ENCODE data around the gene SLC24A1. TPM values are rescaled to one million over a fixed set of nuclear protein-coding genes. Genes with fewer than 3 reads are reported as not detected.

The SLC24A1 gene
- 5.8 TPM for polyA plus RNA-seq (2012; ENCODE audit: insufficient read depth, insufficient read length)

DNA sequence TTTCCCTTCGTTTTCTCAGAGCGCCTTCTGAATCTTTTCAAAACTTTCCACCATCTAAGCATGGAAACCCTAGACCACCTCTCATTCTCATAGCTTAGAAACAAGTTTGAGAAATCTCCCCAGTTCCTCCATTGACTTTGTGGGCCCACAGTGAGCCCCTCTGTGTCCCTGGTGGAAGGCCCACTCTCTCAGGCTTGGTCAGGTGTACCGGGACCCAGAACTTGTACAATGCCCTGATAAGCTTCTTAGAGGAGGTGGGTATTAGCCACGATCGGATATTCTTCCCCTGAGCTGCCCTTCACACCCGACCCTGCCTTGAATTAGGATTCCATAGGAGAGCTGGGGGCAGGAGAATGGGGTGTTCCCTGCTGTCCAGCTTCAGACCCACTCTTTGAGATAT, at the start of gene SLC24A1:
SLC24A1 (plus strand) TSS at position 301 of the 400 bp plus-strand sequence. CDS start 2,143 bp downstream, outside the sequence.
- no peak for DNase-seq (ENCODE audit: low read depth, low spot score)
- no peak within 1 kb of the TSS for H3K4me3 ChIP-seq (ENCODE audit: low read length)

DNA sequence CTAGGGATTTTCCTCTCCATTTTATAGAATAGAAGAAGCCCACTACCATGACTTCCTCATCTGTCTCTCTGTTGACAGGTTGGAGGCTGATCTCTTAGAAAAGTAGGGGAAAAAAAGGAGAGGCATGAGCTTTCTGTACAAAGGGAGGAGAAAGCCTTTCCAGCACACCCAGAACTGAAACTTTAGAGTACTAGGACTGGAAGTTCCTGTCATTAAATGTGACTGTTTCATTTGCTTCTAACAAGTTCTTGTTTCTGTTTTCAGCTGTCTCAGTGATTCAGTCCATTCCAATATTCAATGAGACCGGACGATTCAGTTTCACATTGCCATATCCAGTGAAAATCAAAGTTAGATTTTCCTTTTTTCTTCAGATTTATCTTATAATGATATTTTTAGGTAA, 49.8 kb upstream of the SLC24A1 start:
- no peak for DNase-seq (ENCODE audit: low read depth, low spot score)
- H3K4me3 ChIP-seq (ENCODE audit: low read length), result no peak overlapping the region

DNA sequence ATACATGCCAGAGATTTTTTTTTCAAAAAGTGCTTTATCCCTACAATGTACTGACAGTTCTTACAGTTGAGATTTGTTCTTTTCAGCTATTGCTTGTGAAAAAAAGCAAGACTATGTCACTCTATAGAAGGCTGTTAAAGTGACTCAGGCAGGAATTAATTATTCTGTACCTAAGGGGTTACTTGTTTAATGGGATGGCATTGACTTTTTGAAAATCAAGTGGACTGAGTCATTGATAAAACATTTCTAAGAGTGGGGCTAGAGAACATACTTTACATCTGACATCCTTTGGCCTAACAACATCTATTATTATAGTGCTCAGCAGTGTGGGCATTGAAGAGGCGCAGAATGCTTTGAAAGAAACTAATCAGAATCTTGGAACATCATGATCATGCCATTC, 45.1 kb upstream of the SLC24A1 start:
- DNase-seq (ENCODE audit: low read depth, low spot score), result no peak
- no peak overlapping the region for H3K4me3 ChIP-seq (ENCODE audit: low read length)

DNA sequence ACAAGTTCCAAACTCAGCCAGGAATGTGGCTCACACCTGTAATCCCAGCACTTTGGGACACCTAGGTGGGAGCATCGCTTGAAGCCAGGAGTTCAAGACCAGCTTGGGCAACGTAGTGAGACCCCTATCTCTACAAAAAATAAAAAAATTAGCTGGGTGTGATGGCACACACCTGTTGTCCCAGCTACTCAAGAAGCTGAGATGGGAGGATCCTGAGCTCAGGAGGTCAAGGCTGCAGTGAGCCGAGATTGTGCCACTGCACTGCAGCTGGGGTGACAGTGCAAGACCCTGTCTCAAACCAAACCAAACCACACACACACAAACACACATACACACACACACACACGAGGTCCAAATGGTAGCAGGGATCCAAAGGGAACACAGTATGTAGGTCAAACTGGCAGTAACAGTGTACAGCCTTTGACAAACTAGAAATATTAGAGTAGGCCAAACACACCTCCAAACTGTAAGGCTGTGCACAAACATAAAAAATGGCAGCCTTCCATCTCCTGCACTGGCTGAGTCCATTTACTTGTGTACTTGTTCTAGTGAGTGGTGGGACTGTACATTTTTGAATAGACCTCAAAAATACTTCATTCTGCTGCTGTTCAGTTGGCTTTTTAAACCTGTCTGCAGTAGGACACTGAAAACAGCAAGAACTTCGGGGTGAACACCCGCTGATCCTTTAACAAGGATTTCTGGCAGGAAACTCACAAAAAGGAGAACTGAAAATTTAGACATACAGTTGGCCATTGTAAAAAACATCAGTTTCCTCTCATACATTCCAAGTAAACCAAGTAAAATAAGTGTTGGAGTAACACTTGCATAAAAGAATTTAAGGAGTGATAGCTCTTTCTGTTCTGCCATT, 44.4 kb upstream of the SLC24A1 start:
- DNase-seq (ENCODE audit: low read depth, low spot score), result no peak

DNA sequence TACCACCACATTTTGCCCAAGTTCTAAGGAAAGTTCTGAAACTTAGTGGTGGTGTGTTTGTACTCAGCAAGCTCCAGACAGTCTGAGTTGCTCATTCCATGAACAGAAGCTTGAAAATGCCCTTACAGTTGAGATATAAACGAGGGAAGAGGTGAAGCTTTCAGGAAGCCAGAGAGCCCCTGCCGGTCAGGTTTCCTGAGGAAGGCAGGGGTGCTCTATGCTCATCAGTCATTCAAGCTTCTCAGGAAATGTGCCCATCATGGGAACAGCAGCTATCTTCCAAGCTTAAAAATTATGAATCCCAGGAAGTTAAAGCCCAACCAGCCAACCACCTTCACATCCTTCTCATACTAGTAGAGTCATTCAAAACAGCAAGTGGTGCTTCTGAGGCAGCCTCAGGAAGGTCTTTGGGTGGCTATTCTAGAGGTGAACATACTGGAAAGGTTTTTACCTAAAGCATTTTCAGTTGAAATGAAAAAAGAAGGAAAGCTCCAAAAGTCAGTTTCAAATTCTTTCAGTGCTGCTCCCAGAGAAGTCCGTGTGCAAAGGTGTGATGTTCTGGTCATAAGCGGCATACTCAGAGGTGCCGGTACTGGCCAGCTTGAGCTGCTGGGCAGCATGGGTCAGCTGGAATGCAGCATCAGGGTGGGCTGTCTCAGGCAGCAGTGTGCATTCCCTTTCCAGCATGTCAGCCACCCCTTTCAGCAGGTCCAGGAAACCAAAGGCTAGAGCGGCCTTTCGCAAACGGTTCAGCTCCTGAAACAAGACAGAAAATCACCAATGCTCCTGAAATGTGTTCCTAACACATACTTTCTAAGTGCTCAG, 42.6 kb upstream of the SLC24A1 start:
- DNase-seq (ENCODE audit: low read depth, low spot score), result no peak
- H3K4me3 ChIP-seq (ENCODE audit: low read length), result no peak overlapping the region

More for the DNA sequence above, 44.4 kb upstream of the SLC24A1 start:
- no peak overlapping the region for H3K4me3 ChIP-seq (ENCODE audit: low read length)

DNA sequence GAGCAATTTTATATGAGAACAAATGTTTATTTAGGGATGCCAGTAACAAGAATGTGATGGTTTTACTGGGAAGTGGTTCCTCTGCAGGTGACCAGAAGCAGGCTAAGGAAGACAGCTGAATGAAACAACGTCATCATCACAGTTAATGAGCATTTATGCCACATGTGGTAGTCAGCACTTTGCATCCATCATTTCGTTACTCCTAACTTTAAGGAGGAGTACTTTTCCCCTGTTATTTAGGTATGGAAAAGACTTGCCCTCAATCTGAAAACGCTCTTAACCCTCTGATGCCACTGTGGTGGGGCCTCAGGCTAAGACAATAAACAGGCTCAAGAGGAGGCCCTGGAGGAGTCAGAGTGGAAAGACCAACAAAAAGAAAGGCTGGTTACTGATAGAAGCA, 42.0 kb upstream of the SLC24A1 start:
- H3K4me3 ChIP-seq (ENCODE audit: low read length), result no peak overlapping the region
- no peak for DNase-seq (ENCODE audit: low read depth, low spot score)

DNA sequence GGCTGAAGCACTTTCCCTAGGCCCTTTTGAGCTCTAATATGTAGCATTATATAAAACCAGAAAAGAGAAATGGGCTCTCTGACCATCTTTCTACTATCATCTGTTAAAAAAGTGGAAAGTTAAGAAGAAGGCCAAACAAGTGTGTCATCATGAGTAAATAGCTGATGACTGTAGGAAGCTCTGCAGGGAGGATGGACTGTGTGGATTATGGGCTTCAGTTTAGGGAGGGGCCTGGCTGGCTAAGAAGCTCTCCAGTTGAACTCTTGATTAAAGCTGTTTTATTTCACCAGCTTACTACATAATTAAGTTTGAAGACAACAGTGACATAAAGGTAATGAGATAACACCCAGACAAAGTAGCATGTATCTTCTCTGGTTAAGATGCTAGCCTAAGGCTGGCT, 41.5 kb upstream of the SLC24A1 start:
- no peak overlapping the region for H3K4me3 ChIP-seq (ENCODE audit: low read length)
- no peak for DNase-seq (ENCODE audit: low read depth, low spot score)

DNA sequence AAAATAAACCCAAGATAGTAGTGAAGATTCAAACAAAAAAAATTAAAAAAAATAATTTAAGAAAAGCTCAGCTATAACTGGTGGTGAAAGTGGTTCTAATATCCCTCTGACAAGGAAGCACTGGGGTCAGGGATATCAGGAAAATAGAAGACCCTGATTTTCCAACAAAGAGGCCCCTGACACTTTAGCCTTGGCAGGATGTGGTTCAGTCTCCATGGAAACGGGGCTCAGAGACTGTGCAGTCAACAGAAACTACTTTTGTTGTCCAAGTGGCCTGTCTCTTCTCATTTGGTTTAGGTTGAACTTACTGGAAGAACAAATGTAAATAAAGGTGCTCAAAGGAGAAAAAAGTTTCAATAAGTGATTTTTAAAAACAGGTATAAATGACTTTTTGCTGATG, 38.0 kb upstream of the SLC24A1 start:
- no peak overlapping the region for H3K4me3 ChIP-seq (ENCODE audit: low read length)
- peak; percentile 67 for DNase-seq (ENCODE audit: low read depth, low spot score)

DNA sequence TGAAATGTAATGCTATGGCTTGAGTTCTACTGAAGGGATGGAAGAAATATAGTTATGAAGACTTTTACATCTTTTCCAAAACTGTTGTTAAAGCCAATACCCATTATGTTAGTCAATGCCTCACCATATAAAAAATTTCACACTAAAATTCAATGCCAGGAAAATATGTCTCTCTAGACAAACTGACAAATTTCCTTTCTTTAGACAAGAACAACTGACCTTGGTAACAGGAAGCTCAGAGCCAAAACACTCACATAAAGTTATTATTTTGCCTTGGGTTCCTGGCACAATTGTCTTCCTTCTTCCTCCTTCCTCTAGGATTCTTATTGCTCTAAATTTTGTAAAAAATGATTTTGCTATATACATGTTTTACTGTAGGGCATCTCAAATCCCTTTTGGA, 37.5 kb upstream of the SLC24A1 start:
- no peak for DNase-seq (ENCODE audit: low read depth, low spot score)
- no peak overlapping the region for H3K4me3 ChIP-seq (ENCODE audit: low read length)

DNA sequence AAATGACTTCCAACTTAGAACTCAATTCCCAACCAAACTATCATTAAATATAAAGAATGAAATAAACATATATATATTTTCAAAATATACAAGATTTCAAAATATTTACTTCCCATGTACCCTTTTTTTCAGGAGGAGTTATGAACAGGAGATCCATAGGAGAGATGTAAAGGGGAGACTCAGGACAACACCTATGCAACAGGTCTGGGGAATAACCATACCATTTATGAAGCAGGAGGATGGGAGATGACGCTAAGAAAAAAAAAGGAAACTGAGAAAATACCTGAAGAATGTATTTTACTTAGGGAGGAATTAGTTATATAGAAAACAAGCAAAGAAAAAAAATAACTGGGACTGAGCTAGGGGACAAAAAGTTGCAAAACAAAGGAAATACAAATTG, 34.6 kb upstream of the SLC24A1 start:
- DNase-seq (ENCODE audit: low read depth, low spot score), result no peak
- H3K4me3 ChIP-seq (ENCODE audit: low read length), result no peak overlapping the region

DNA sequence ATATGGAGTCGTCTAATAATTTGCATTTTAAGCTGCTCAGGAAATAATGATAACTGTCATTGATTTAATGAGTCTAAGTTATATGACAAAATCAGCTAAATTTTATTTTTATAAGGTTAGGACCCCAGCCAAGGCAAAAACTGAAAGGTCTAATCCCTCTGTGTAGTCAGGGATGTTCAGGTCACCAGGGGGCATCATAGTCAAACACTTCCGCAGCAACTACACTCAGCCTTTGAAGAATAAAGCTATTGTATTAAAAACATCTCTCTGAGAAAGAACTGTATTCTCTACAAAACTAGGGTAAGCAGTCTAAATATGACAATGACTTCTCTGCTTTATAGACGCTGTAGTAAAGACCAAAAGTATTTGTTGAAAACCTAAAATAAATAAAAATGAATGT, 25.8 kb upstream of the SLC24A1 start:
- no peak overlapping the region for H3K4me3 ChIP-seq (ENCODE audit: low read length)
- no peak for DNase-seq (ENCODE audit: low read depth, low spot score)

DNA sequence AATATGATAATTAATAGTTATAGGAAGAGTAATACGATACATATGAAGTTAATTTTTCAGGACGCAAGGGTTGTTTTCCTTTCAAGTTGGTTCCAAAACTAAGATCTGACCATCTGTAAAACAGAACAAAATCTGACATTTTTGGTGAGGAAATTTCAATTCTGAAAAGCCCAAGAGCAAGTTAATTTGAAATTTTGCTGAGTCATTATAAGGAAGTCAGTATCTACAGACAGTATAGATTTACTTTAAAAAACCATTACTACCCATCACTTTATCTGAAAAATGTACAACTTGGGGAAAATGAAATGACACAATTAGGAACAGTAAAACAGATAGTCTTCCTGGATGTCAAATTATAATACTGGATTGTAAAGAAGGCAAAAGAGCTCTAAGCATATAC, 23.3 kb upstream of the SLC24A1 start:
- DNase-seq (ENCODE audit: low read depth, low spot score), result no peak

DNA sequence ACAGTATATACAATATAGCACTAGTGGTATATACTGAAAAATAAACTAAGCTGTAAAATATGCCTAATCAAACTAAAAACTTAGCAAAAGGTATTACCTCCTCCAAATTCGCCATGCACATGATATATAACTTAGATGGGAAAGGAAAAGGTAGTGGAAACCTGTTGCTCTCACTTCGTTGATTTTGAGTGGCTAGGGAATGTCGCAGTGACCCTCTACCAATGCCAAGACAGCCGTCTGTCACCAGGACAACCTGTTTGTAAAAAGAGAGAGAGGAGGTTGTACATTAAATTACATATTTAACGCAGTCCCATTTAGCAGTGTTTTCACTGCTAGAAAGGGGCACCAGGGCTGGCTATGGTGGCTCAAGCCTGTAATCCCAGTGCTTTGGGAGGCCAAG, 22.1 kb upstream of the SLC24A1 start:
- H3K4me3 ChIP-seq (ENCODE audit: low read length), result no peak overlapping the region
- DNase-seq (ENCODE audit: low read depth, low spot score), result no peak

More for the DNA sequence above, 23.3 kb upstream of the SLC24A1 start:
- H3K4me3 ChIP-seq (ENCODE audit: low read length), result no peak overlapping the region

DNA sequence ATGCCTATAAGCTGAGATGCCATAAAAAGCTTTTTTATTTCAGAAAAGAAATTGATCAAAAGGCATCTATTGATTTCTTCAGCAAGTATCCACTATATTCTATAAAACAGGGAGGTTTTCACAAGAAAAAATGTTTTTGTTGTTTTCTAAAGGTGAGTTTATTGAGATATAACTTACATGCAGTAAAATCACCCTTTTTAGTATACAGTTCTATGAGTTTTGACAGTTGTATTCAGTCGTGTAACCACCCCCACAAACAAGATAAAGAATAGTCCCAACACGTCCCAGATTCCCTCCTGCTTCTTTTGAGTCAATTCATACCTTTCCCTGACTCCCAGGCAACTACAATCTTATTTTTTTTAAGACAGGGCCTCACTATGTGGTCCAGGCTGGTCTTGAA, 18.6 kb upstream of the SLC24A1 start:
- DNase-seq (ENCODE audit: low read depth, low spot score), result no peak
- H3K4me3 ChIP-seq (ENCODE audit: low read length), result no peak overlapping the region

DNA sequence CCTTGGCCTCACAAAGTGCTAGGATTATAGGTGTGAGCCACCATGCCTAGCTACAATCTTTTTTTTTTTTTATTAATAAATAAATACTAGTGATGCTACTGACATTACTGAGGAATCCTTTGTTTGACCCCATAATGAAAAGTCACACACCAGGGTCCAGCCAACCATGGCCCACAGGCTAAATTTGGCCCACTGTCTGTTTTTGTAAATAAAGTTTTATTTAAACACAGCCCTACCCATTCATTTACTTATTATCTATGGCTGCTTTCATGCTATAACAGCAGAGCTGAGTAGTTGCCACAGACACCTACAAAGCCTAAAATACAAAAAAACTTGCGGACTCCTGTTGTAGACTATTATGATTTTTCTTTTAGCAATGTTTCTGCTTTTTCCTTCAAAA, 18.2 kb upstream of the SLC24A1 start:
- H3K4me3 ChIP-seq (ENCODE audit: low read length), result no peak overlapping the region
- DNase-seq (ENCODE audit: low read depth, low spot score), result no peak

DNA sequence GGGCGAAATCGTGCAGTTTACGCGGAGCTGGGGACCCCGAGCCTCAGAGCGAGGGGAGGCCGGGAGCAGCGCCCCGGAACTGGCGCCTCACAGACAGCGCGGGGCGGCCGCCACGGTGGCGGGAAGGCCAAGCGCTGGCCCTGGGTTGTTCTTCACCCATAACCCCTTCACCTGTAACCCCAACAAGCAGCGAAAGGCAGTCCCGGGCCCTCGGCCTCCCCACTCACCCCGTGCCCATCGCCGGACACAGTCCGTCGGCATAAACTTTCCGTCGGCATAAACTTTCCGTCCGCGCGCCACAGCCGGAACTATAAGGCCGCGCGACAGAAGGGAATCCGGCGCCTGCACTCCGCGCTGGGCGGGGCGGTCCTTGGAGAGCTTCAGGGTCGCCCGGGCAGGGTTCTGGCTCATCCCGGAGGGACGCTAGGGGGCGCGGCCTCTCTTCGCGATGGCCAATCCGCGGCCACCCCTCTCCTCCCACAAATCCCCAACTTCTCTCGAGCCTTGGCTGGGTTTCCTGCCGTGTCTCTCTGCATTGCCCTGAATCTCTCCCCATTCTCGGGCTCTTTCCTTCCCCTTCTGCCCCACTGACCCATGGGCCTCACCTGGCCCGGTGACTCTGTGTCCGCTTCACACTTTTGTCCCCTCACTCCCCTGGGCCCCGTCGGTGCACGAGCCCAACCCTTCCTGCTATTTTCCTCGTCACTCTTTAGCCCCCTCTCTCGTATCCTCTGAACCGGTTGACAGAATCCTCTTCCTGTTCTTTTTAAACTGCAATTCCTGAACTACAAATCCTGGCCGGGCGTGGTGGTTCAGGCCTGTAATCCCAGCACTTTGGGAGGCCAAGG, 10.6 kb upstream of the SLC24A1 start, which contains the start of gene INTS14:
INTS14 (minus strand) TSS at position 261 of the 848 bp plus-strand sequence. CDS start 3,751 bp downstream, outside the sequence.
- peak within 1 kb of the TSS; percentile 60 for H3K4me3 ChIP-seq (ENCODE audit: low read length)
- DNase-seq (ENCODE audit: low read depth, low spot score), result peak; percentile 92

DNA sequence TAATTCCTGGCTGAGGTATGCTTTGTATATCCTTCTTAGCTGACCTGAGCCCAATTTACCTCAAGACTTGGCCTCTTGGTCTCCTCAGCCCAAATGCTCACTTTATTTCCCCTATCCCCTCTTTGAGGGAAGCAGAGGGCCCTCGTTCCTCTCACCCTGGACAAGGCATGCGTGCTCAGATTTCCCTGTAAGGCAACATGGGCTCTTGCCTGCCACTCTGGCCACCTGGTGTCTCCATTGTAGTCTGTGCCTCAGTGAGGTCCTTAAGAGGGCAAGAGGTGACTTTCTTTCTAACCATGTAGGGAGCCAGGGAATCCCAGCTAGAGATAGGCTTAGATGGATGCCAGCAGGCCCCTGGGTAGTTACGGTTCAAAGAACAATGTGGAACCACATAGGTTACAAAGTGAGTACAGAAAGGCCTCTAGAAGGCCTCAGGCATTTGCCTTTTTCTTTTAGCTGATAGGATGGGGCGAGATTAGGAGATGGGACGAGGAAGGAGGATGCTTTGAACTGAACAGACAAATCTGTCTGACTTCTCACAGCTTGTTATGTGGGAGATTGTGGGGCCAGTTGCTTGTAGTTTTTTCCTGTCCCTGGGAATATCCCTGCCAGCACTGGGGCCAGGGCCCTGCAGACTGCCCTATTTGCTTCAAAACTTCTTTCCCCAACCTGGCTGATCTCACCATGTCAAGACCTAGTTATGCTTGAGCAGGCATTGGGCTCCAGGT, 9.7 kb upstream of the SLC24A1 start:
- no peak for DNase-seq (ENCODE audit: low read depth, low spot score)
- peak overlapping the region; percentile 60 for H3K4me3 ChIP-seq (ENCODE audit: low read length)

DNA sequence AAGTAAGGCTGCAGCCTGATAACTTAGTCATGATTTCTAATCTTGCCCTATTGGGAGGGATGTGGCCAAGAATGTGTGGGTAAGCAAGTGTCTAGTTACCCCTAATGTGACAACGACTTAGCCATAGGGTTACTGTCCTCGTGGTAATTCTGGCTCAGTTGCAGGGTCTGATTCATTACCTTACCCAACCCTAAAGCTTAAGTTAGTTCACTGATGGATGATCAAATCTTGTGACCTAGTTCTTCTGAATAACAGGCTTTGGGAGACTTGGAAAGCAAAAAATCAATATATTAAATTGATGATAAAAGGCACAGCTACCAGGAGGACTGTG, 9.2 kb upstream of the SLC24A1 start:
- DNase-seq (ENCODE audit: low read depth, low spot score), result no peak
- no peak overlapping the region for H3K4me3 ChIP-seq (ENCODE audit: low read length)

All from Jurkat, Clone E6-1 (cell line).